ENCODE results near the gene HTATIP2.

DNA sequence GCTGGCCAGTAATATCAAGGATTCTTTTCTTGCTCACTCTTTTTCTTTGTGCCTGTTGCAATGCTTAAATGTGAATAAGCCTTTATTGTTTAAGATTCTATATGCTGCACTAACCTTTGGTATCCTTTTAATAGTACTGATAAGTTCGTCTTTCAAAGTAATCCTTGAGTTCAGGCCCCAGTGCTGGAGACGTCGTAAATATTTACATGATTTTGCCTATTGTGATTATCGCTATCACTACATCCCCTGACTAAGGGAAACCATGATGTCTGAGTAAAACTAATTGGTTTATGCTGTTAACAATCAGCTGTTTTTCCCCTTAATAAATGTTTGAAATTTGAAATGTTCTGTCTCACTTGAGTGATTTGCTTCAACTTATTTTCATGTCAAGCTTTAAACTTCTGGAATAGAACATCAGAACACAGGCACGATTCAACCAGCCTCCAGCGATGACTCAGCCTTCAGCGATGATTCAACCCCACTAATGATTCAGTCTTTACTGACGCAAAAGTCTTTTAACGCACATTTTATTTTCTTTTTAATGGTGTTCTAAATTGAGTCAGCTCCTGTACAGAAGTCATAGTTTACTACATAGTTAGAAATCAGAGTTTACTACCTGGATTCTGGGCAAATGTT is 3.9 kb downstream of the HTATIP2 start:
- TF ChIP-seq, protein P1, sequence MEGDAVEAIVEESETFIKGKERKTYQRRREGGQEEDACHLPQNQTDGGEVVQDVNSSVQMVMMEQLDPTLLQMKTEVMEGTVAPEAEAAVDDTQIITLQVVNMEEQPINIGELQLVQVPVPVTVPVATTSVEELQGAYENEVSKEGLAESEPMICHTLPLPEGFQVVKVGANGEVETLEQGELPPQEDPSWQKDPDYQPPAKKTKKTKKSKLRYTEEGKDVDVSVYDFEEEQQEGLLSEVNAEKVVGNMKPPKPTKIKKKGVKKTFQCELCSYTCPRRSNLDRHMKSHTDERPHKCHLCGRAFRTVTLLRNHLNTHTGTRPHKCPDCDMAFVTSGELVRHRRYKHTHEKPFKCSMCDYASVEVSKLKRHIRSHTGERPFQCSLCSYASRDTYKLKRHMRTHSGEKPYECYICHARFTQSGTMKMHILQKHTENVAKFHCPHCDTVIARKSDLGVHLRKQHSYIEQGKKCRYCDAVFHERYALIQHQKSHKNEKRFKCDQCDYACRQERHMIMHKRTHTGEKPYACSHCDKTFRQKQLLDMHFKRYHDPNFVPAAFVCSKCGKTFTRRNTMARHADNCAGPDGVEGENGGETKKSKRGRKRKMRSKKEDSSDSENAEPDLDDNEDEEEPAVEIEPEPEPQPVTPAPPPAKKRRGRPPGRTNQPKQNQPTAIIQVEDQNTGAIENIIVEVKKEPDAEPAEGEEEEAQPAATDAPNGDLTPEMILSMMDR (IDR thresholded peaks at IDR 0.05; ENCODE audit: poor library complexity), result no peak
- TF ChIP-seq EZH2 (IDR thresholded peaks at IDR 0.05; ENCODE audit: borderline replicate concordance), result no peak

Data from hepatocyte (in vitro differentiated cells).